ENCODE data around the gene SCN4B. TPM values are rescaled to one million over a fixed set of nuclear protein-coding genes. Genes with fewer than 3 reads are reported as not detected.

The SCN4B gene
- total and polyA plus RNA-seq, 2 of the 4 experiments (the other 2 are of a cell fraction) = 0.18 to 0.44 TPM

DNA sequence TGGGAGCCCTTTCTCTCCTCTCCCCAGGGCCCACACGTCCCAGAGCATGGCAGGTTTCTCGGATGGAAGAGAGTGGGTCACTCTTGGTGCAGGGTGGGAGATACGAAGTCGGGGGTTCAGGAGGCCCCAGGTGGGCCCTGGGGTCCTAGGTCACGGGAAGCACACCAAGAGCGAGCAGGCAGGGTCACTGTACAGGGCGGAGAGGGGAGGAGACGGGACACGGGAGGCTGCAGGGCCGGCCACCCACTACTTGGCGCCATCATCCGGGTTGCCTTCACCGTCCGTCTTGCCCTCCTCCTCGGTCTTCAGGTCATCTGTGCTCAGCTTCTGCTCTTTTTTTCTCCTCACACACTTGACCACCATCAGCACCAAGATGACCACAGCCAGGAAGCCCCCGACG is 14.0 kb upstream of the SCN4B start:
- H4K8ac ChIP-seq (ENCODE audit: low read depth in 2 of 2, low read length in 2 of 2) = no peak overlapping the region
- TF ChIP-seq CTCF (conservative IDR thresholded peaks at IDR 0.05; ENCODE audit: low read depth, low read length) (no peak), MXI1 (IDR thresholded peaks at IDR 0.05; ENCODE audit: borderline replicate concordance, low read depth, low read length) (no peak), BHLHE40 (IDR thresholded peaks at IDR 0.05; ENCODE audit: low read depth, low read length) (no peak), ELK1 (IDR thresholded peaks at IDR 0.05; ENCODE audit: borderline replicate concordance, low read depth, low read length) (no peak), POLR2A (IDR thresholded peaks at IDR 0.05; ENCODE audit: low read depth, low read length) (no peak)
- DNase-seq (no peak), ATAC-seq (ENCODE audit: low read depth) (no peak)
- no peak overlapping the region for H4K91ac ChIP-seq (ENCODE audit: insufficient read depth, low read depth, low read length)
- no peak overlapping the region for H2BK5ac ChIP-seq (ENCODE audit: low read depth, low read length, poor library complexity, severe bottlenecking)
- H3K4me3 ChIP-seq (ENCODE audit: insufficient read depth, low read depth, low read length) = no peak overlapping the region
- H3K27ac ChIP-seq (ENCODE audit: insufficient read depth, low read length) = no peak overlapping the region
- H3K56ac ChIP-seq (ENCODE audit: extremely low read depth, insufficient read depth, low read length) = no peak overlapping the region
- H2AFZ ChIP-seq (replicated peaks; ENCODE audit: low read length, poor library complexity) = no peak overlapping the region
- no peak overlapping the region for H4K5ac ChIP-seq (ENCODE audit: low read depth, low read length)
- ChIA-PET CTCF (no interaction called here), POLR2A (ENCODE audit: unreplicated experiment) (no interaction called here)
- no peaks in the 10 kb centered on the region for H4K20me1 ChIP-seq (ENCODE audit: insufficient read depth, low read length)
- no peak overlapping the region for H3K14ac ChIP-seq (replicated peaks; ENCODE audit: low read depth, low read length)
- H3K23ac ChIP-seq (ENCODE audit: low read depth, low read length) = no peak overlapping the region
- no peaks in the 10 kb centered on the region for H3K9me1 ChIP-seq (ENCODE audit: insufficient read depth, low read length)
- H2BK20ac ChIP-seq (ENCODE audit: low read depth, low read length) = no peak overlapping the region
- no peaks in the 10 kb centered on the region for H3K79me1 ChIP-seq (ENCODE audit: low read depth in 1 of 2, low read length in 2 of 2)
- H3K9me3 ChIP-seq (ENCODE audit: control insufficient read depth, insufficient read depth, low read length) = no peaks in the 10 kb centered on the region
- H2AK5ac ChIP-seq (ENCODE audit: low read depth, low read length) = no peak overlapping the region
- no peak overlapping the region for H3K4me2 ChIP-seq (ENCODE audit: low read depth, low read length)
- no peaks in the 10 kb centered on the region for H3K36me3 ChIP-seq (ENCODE audit: control insufficient read depth, insufficient read depth, low read length)
- no peaks in the 10 kb centered on the region for H3K4me1 ChIP-seq (ENCODE audit: control insufficient read depth, insufficient read depth, low read length)
- H3K4ac ChIP-seq (ENCODE audit: low read depth, low read length) = no peak overlapping the region
- BruUV-seq (replicated peaks) = no TSS peak
- H2BK15ac ChIP-seq (ENCODE audit: low read depth, low read length) = no peak overlapping the region
- no peak overlapping the region for H3K18ac ChIP-seq (ENCODE audit: low read depth, low read length)
- H3K27me3 ChIP-seq (ENCODE audit: control insufficient read depth, insufficient read depth, low read length) = peaks cover 25% of the 10 kb centered on the region
- in situ Hi-C loops (cut with MboI; ENCODE audit: low sequenced_read_pairs) (no loop called here), dilution Hi-C loops (cut with HindIII; ENCODE audit: low sequenced_read_pairs, unreplicated experiment) (no loop called here), intact Hi-C loops (cut with micrococcal nuclease) (no loop called here)
- H3K9ac ChIP-seq (ENCODE audit: low read depth, low read length) = no peak overlapping the region
- 80% methylated on average over 1 of the region's 17 CpGs; no CpG with 5 or more reads in 1 of the 2 experiments for WGBS, 2 experiments (ENCODE audit: extremely low coverage in 2 of 2, insufficient read length in 1 of 2)
- no peak overlapping the region for H2BK120ac ChIP-seq (ENCODE audit: low read depth, low read length)
- no peak overlapping the region for H2AK9ac ChIP-seq (replicated peaks; ENCODE audit: low read depth, low read length, poor library complexity)
